ENCODE results near the gene ARHGEF37. TPM values are rescaled to one million over a fixed set of nuclear protein-coding genes. Genes with fewer than 3 reads are reported as not detected.

ARHGEF37 gene
- total RNA-seq, 1 experiment from 2014 or later, result 0.42 TPM

DNA sequence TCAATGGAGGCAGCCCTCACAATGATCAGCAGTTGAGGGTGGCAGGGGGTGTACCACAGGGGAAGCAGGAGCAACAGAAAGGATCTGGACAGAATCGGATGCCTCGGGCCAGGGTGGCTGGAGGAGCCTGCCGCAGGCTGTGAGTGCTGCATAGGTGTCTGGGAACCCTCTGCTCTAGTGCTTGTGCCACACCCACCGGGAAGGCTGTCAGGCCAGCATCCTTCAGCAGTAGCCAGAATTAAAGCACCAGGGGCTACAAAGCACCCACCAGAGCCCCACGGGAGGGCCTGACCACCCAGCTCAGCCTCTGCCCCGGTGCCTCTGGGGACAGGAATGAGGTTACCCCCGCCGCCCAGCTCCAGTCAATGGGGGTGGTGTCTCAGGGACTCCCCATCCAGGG is 49.0 kb downstream of the ARHGEF37 start:
- H3K18ac ChIP-seq (ENCODE audit: insufficient read length, low read depth, low read length), result no peak overlapping the region
- TF ChIP-seq, protein P1, sequence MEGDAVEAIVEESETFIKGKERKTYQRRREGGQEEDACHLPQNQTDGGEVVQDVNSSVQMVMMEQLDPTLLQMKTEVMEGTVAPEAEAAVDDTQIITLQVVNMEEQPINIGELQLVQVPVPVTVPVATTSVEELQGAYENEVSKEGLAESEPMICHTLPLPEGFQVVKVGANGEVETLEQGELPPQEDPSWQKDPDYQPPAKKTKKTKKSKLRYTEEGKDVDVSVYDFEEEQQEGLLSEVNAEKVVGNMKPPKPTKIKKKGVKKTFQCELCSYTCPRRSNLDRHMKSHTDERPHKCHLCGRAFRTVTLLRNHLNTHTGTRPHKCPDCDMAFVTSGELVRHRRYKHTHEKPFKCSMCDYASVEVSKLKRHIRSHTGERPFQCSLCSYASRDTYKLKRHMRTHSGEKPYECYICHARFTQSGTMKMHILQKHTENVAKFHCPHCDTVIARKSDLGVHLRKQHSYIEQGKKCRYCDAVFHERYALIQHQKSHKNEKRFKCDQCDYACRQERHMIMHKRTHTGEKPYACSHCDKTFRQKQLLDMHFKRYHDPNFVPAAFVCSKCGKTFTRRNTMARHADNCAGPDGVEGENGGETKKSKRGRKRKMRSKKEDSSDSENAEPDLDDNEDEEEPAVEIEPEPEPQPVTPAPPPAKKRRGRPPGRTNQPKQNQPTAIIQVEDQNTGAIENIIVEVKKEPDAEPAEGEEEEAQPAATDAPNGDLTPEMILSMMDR (conservative IDR thresholded peaks at IDR 0.05), result no peak
- DNase-seq, result no peak
- no peak overlapping the region for H3K9ac ChIP-seq (ENCODE audit: extremely low read depth, insufficient read length, low read length)
- no peaks in the 10 kb centered on the region for H3K9me3 Mint-ChIP-seq
- H2BK120ac ChIP-seq (ENCODE audit: low read depth, low read length, poor library complexity, severe bottlenecking), result no peak overlapping the region
- no peak overlapping the region for H3K23ac ChIP-seq (ENCODE audit: insufficient read length, low read depth, low read length)
- H3K14ac ChIP-seq (ENCODE audit: insufficient read depth, low read length), result no peak overlapping the region
- no peaks in the 10 kb centered on the region for H3K79me2 ChIP-seq (ENCODE audit: insufficient read depth, low read length)
- H3K4me1 Mint-ChIP-seq, result peaks cover 26 to 27% of the 10 kb centered on the region in 2 experiments
- H2AK5ac ChIP-seq (ENCODE audit: insufficient read length, low read length), result no peak overlapping the region
- H2BK12ac ChIP-seq (ENCODE audit: insufficient read length, low read depth, low read length), result no peak overlapping the region
- no peaks in the 10 kb centered on the region for H3K36me3 Mint-ChIP-seq (ENCODE audit: insufficient read depth in 1 of 3, low read depth in 3 of 3)
- H2BK20ac ChIP-seq (ENCODE audit: low read depth, low read length, poor library complexity, severe bottlenecking), result no peak overlapping the region
- H3K4me1 ChIP-seq (ENCODE audit: insufficient read depth, low read length), result peaks cover 10% of the 10 kb centered on the region; the same call in 1 of the 2 replicates
- H3K23me2 ChIP-seq (ENCODE audit: insufficient read length, low read depth, low read length, poor library complexity, severe bottlenecking), result no peaks in the 10 kb centered on the region
- H3T11ph ChIP-seq (ENCODE audit: low read length), result no peak overlapping the region
- H4K8ac ChIP-seq (replicated peaks; ENCODE audit: insufficient read length, low read depth, low read length), result no peak overlapping the region
- H3K27me3 ChIP-seq (ENCODE audit: insufficient read depth, low read length), result no peaks in the 10 kb centered on the region
- no peak overlapping the region for H2BK15ac ChIP-seq (ENCODE audit: low read depth, low read length)
- no peaks in the 10 kb centered on the region; the same call in 1 of the 2 replicates for H3K27me3 Mint-ChIP-seq (ENCODE audit: low read depth)
- no peak overlapping the region for H2BK5ac ChIP-seq (ENCODE audit: insufficient read length, low read length)
- H4K20me1 ChIP-seq (ENCODE audit: control insufficient read depth, insufficient read depth, insufficient read length), result no peaks in the 10 kb centered on the region
- no peak overlapping the region for H3K56ac ChIP-seq (ENCODE audit: insufficient read length, low read depth, low read length)
- H3K79me1 ChIP-seq (ENCODE audit: insufficient read depth, low read depth, low read length, poor library complexity, severe bottlenecking), result no peaks in the 10 kb centered on the region
- no CpG with 5 or more reads among the region's 8 CpGs for WGBS (ENCODE audit: extremely low coverage, insufficient read length, low lambda C conversion rate)
- H4K91ac ChIP-seq (ENCODE audit: insufficient read length, low read depth, low read length), result no peak overlapping the region
- H3K27ac Mint-ChIP-seq, result no peak overlapping the region
- no peaks in the 10 kb centered on the region for H3K9me3 ChIP-seq (ENCODE audit: control insufficient read depth, low read depth, low read length)
- H3K27ac ChIP-seq (ENCODE audit: insufficient read length, low read depth, low read length), result no peak overlapping the region
- no peak overlapping the region for H2AFZ ChIP-seq (ENCODE audit: low read length)
- H4K5ac ChIP-seq (ENCODE audit: insufficient read length, low read depth, low read length), result no peak overlapping the region
- no peak overlapping the region for H3K4ac ChIP-seq (ENCODE audit: low read depth, low read length)
- H3K4me3 Mint-ChIP-seq, result no peak overlapping the region
- H3K4me2 ChIP-seq (ENCODE audit: insufficient read depth, insufficient read length, low read length), result no peak overlapping the region
